WI38 (cell line): ENCODE measurements around the gene WDR91.
A peak's percentile ranks its signal among the peaks of the same experiment; 100 is the strongest.

Source experiments
- H3K4me3 ChIP-seq: 2 replicates; pipeline ENCODE4 v1.5.1; 2011; ENCODE audit warnings: low read depth, mild to moderate bottlenecking, control low read depth, low read length
- TF ChIP-seq, protein P1 (sequence below): IDR thresholded peaks from 2 replicates; pipeline ENCODE4 v1.5.1; 2012; ENCODE audit warnings: low read depth, mild to moderate bottlenecking, control low read depth, low read length

Gene WDR91

GRCh38 chr7:135147899-135148721 lies 63.2 kb downstream of the WDR91 start, which contains the start of gene TMEM140:
TMEM140 (plus strand) TSS chr7:135148072; CDS start chr7:135164442, 16,370 bp downstream.
- H3K4me3 ChIP-seq = peak within 1 kb of the TSS; percentile 59

DNA sequence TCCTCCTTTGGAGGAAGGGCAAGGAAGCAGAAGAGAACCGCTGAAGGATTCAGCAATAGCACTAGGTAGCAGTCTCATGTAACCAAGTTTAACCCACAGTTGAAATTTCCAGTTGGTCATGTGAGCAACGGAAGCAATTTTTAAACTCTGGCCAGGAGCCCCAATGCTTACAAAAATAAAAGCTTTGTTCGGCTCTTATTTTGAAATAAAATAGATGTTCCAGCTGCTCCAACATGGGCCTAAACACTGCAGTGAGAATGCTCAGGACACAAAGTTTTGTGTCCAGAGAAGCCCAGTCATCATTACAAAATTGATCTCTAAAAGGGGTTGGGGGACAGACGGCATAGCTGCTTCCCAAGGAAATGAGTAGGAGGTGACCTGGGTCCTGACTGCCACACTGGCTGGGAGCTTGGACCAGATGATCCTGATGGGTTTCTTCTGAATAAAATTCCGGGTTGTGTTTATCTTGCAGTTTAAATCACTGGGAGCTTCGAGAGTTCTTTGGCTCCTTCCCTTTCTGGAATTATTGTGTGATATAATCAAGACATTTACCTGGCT lies 63.9 kb downstream of the WDR91 start:
- TF ChIP-seq, protein P1, sequence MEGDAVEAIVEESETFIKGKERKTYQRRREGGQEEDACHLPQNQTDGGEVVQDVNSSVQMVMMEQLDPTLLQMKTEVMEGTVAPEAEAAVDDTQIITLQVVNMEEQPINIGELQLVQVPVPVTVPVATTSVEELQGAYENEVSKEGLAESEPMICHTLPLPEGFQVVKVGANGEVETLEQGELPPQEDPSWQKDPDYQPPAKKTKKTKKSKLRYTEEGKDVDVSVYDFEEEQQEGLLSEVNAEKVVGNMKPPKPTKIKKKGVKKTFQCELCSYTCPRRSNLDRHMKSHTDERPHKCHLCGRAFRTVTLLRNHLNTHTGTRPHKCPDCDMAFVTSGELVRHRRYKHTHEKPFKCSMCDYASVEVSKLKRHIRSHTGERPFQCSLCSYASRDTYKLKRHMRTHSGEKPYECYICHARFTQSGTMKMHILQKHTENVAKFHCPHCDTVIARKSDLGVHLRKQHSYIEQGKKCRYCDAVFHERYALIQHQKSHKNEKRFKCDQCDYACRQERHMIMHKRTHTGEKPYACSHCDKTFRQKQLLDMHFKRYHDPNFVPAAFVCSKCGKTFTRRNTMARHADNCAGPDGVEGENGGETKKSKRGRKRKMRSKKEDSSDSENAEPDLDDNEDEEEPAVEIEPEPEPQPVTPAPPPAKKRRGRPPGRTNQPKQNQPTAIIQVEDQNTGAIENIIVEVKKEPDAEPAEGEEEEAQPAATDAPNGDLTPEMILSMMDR = no peak

More at GRCh38 chr7:135147899-135148721, 63.2 kb downstream of the WDR91 start, which contains the start of gene TMEM140:
- TF ChIP-seq, protein P1 = no peak

DNA sequence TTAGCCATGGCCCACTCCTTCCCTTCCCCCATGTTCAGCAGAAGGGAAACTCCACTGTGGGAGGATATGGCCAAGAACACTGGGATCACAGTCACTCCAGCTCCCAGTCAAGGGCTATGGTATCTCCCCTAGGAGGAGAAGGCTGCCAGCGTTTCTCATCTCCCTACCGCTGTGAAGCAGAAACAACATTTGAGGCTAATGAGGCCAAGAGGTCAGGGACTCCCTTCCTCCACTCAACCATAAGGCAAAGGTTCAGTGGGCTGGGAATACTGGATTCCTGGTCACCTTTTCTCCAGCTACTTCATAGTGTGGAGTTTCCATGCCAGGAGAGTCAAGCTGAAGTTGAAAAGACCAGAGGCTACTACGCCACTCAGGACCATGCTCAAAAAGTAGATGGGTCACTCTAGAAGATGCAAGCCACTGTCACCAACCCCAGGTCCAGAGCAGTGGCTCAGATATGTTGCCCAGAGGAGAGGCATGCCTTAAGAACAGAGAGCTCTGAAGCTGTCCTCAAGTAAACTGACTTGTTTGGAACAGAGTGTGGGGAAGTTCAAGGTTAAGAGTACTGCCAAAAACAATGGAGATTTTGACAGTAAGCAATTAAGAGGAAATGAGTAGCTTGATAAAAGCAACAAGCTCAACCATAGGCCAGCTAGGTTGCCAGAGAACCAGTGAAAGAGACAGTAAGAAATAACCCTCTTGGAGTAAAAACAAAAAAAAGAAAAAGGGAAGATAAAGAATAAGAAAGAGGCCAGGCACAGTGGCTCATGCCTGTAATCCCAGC lies 67.2 kb downstream of the WDR91 start:
- no peak overlapping the region for H3K4me3 ChIP-seq
- TF ChIP-seq, protein P1 = no peak

More for the DNA sequence above, 63.9 kb downstream of the WDR91 start:
- peak overlapping the region; percentile 59 for H3K4me3 ChIP-seq
